Activated CD8-positive, alpha-beta memory T cell treated with anti-CD3 and anti-CD28 coated beads, Interleukin-2, amount 50 U/mL, for 24 hours (primary cell): ENCODE results near the gene TCF7L2.

Source experiments
- DNase-seq: peaks from one replicate; pipeline ENCODE4 v3.0.0-alpha.2; 2020; ENCODE audit errors: extremely low read depth

Gene TCF7L2

DNA sequence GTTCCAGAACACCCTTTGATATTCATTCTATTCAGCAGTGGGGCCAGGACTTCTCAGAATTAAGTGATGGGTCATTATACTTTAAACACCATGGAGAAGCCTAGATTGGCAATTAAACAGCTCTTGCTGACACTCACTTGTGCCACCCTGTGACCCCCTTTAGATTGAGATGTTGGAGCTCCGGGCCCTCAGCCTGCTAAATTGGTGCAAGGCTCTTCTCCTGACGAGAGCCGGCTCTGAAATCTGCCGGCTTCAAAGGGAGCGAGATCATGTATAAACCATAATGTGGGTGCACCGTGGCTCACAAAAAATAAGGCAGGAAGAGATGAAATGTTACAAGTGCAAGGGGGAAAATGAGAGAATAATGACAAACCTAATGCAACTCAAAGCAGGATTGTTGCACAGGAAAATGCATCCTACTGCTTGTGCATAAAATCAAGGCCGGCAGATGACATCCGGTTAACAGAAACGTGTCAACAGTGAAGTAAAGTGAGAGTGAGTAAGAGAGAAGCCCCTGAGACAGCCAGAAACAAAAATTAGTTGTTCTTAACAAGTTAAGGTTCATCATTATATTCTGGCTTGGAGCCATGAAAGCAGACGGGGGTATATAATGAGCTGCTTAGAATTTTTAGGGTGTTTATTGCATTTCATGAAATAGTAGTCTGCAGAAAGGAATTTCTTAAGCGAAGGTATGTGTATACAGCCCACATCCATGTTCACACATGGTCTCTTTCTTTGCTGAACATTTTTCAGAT, 198.2 kb downstream of the TCF7L2 start:
- DNase-seq = no peak

- no peak for DNase-seq
Measured at GRCh38 chr10:113148901-113149300, 198.9 kb downstream of the TCF7L2 start.

DNA sequence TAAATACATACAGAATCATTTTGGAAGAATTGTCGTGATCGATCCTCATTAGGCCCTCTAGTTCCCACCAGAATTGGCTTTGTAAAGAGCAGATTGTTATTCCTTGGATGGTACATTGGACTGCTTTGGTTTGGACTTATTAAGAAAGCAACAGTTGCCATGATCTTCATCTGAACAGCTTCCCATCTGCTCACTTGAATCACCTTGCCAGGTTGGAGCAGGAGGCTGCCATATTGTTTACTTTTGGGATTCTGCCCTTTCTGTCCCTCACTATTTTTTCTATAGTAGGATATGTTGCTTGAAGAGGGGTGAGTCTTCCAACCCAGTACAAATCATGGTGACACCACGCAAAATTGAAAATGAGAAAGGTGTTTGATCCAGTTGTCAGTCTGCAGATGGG, 199.6 kb downstream of the TCF7L2 start:
- DNase-seq = no peak

- no peak for DNase-seq
Measured at GRCh38 chr10:113151190-113151666, 201.2 kb downstream of the TCF7L2 start.

DNA sequence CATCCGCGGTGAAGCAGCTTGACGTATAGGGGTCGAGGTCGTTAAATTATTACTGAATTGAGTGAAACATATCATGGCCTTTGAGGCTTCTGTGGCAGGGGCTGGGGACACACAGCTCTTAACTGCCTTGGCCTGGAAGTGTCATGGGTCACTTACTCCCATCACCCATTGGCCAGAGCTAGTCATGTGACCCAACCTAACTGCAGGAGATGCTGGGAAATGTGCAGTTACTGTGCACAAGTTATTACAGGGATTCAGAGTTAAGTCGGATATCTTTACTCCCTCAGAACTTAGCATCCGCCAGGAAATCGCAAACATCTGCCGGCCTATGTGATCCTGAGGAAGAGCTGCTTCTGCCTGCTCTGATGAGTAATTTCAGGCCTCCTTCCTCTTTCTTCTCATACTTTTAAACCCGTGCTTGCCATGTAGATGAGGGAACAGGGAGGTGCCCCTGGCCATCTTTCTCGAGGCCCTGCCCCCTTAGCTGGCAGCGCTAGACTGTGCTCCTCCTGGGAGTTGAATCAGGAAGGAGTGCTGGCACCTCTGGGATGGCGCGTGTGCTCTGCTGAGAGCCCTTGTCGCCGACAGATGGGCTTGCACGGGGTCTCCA, 203.6 kb downstream of the TCF7L2 start:
- DNase-seq = no peak

- no peak for DNase-seq
Measured at GRCh38 chr10:113157441-113157840, 207.4 kb downstream of the TCF7L2 start.

GRCh38 chr10:113158183-113158582, 208.1 kb downstream of the TCF7L2 start:
- no peak for DNase-seq

DNA sequence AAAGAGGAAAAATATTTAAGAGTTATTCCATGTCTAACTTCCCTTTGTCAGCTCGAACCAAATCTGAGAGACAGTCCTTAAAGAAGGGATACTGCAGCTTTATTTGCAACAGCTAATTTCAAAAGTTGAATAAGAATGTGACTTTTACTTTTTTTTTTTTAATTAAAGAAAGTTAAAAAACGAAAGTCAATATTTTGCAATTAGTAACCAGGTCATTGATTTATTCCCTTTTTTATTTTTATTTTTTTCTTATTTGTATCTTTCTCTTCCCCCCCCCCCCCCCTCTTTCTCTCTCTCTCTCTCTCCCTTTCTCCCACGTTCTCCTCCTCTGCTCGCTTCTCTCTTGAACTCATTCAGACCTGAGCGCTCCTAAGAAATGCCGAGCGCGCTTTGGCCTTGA, 209.5 kb downstream of the TCF7L2 start:
- no peak for DNase-seq

DNA sequence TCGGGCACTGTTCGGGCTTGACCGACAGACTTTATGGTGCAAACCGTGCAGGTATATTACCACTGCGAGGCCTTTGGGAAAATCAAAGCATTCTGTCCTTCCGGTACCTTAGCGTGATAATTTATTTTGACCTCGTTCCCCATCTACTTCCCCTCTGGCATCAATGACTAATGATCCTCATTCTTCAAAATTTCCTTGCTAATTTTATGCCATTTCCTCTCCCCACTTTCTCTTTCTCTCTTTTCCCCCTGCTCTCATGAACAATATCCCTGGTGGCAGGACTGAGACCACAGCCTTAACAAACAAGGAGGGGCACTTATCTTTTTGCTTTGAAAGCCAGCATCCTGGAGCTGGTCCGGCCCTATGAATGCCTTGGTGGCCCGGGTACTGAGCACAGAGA, 210.6 kb downstream of the TCF7L2 start:
- DNase-seq = no peak

- no peak for DNase-seq
Measured at GRCh38 chr10:113161066-113161465, 211.0 kb downstream of the TCF7L2 start.

DNA sequence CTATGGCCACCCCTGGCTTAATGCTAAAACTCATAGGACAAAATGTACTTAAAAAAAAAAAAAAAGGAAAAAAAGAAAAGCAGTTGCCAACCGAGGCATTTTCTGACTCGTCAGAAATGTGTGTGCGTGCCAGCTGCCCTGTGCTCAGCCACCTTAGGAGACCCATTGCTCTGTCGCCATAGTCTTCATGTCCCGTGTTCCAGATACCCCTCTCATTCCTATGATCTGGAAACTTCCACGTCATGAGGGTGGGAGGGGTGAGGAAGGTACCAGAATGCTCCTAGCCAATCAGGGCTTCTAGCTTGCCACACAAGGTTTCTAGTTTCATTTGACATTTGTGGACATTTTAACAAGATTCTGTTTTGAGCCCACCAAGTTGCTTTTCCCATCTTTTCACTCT, 212.9 kb downstream of the TCF7L2 start:
- no peak for DNase-seq

- no peak for DNase-seq
Measured at GRCh38 chr10:113165673-113166072, 215.6 kb downstream of the TCF7L2 start.

DNA sequence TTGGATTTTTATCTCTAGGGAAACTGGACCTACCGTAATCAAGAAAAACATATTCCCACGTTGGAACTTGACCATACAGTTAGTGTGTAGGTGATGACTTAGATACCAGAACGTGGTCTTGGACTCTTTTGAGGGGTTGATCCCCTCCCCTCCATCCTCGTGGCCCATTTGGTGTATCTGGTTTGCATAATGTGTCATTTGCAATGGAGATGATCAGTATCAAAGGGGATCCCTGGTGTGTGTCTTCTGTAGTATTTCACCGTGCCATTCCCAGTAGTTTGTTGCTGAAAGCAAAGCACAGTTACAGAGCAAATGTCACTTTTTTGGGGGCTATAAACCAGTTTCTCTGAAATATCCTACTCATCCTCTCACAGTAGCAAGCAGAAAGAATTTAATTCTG, 217.7 kb downstream of the TCF7L2 start:
- DNase-seq = no peak

DNA sequence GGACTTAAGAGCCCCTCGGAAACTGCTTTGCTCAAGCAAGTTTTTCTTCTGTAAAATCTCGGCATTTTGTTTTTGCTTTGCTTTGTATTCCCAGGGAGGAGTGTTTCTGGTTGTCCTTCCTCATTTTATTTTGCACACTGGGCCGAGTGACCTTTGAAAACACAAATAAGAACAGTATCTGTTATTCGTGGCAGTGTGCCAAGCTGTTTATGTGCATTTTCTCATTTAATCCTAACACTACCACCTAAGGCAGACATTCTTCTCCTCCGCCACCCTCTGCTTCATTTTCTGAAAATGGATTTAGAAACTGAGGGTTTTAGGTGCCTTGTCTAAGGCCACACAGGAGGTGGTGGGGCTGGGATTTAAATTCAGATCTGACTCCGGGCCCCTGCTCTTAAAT, 218.5 kb downstream of the TCF7L2 start:
- no peak for DNase-seq

DNA sequence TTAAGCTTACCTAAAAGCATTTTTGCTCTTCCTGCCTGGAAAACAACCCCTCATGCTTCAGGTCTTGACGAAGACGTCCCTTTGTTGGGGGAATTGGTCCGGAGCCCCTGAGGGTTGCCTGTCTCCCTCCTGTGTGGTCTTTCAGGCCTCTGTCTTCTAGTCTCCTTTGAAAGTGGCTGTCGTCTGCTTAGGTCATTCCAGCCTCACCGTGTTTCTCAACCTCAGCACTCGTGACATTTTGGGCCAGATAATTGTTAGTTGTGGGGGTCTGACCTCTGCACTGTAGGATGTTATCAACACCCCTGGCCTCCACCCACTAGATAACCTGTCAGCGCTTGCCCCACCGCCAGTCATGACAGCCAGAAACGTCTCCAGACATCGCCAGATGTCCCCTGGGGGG, 219.1 kb downstream of the TCF7L2 start:
- DNase-seq = no peak

GRCh38 chr10:113169853-113170460, 219.9 kb downstream of the TCF7L2 start:
- DNase-seq = no peak

DNA sequence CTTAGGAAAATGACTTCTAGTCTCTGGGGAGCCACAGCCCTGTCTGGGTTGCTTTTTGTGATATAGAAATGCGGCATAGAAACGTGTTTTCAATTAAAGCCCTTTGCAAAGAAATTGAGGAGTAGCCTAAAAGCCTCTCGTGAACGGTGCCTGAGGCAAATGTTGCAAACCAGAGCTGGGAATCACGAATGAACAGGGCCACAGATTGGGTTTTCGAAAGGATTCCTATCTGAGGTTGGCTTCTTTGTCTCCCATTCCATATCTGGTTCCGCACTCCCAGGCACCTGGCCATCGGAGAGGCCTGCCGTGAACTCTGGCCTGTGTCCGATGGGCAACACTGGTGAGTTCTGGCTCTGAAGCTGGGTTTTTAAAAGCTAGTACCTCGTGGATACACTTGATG, 221.6 kb downstream of the TCF7L2 start:
- DNase-seq = no peak

DNA sequence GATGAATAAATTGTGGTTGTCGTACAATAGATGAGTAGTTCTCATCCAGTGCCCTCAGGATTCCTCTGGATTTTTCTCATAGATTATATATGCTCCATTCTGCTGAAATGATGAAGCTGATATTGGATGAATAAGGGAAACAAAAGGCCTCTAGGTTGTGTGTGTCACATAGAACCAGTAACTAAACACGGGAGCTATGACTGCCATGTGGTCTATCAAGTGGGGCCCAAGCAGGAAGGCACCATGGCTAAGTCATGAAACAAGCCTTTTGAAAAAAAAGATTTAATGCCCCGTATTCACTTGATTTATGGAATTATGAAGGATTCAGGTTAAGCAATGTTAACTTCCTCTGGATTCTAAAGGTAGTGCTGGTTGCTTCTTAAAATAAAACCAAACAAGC, 225.1 kb downstream of the TCF7L2 start:
- no peak for DNase-seq

- DNase-seq = no peak
Measured at GRCh38 chr10:113175756-113176651, 226.0 kb downstream of the TCF7L2 start.

DNA sequence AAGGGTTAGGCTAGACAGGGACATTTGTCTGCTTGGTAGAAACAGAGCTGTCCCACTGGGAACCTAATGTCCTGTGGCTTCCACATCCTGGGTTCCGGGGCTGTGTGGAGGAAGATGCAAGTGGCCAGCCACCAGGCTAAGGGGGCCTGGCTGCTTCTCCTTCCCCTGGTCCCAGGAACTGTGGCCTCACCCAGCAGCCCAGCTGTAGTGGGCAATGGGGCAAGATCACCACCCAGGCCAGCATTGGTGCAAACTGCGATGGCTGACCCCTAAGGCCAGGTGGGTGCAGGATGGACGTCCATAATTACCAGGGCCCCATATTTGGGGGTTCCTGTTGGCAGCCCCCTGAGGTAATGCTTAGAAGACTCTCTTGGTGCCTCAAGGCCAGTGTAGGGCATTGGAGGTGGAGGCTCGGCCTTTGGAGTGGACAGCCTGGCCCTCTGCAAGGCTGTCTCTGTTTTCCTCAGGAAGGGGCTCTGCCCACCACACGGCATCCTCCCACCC, 226.7 kb downstream of the TCF7L2 start:
- DNase-seq = no peak

DNA sequence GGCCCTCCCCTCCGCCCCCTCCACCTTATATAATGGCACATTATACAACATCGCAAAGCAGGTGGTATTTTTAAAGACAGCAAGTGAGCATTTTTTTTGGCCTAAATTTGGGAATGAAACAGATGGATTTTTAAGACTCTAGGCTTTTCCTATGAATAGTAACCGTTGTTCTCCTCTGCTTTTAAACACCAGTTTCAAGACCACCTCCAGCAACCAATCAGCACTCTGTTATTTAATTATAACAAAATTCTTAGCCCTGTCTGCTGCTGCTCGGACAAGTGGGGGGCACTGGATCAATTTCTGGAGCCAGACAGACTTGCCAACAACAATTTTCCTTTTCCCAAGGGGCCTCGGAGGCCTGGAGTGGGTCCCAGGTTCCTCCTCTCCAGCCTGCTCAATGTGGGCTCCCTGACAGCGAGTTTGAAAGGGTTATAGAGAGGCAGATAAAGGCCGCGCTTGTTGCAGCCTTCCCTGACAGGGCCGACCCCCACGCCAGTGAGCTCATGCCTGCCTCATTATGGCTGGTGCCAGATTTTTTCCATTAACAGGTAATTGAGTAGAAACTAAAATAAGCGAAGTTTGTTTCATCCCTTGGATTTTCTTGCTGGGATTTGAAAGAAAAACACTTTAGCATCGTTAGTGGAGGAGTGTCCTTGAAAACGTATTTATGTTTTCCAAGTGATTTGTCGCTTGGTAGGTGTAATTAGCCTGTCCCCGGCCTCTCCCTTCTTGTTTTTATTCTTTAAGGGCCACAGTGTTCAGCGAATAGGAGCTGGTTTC, 227.3 kb downstream of the TCF7L2 start:
- DNase-seq = no peak
